DMS79 (cell line): Measurements from ENCODE around the gene INAVA.
"Not testable (repeated sequence)": the region's sequence is repeated elsewhere in the genome, so short reads cannot be mapped to it uniquely, and the experiment has no call there.

Experiments
- DNase-seq: peaks from one replicate; lab custom pipeline; 2025; lab: John Stamatoyannopoulos, UW

The INAVA gene

DNA sequence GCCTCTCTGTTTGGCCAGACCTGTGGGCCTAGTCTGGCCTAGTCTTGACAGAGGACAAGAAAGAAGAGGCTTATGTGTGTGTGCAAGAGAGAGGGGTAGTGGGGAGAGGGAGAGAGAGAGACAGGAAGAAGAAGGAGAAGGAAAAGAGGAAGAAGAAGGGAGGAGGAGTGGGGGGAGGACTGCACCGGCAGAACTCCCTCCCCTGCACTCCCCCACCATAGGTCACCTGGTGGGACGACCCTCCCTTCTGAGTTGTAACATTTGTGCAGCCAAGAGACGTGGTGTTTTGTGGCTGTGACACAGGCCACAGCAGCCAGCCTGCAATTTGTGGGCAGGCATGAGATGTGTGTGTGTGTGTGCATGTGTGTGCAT lies 4.3 kb downstream of the INAVA start:
- no peak for DNase-seq

GRCh38 chr1:200899451-200899915 lies 4.8 kb downstream of the INAVA start:
- DNase-seq = no peak

- no peak for DNase-seq
Measured at GRCh38 chr1:200899954-200900867, 5.5 kb downstream of the INAVA start.

GRCh38 chr1:200900877-200901276 lies 6.2 kb downstream of the INAVA start:
- DNase-seq = no peak

GRCh38 chr1:200901350-200901749 lies 6.7 kb downstream of the INAVA start:
- DNase-seq = no peak

DNA sequence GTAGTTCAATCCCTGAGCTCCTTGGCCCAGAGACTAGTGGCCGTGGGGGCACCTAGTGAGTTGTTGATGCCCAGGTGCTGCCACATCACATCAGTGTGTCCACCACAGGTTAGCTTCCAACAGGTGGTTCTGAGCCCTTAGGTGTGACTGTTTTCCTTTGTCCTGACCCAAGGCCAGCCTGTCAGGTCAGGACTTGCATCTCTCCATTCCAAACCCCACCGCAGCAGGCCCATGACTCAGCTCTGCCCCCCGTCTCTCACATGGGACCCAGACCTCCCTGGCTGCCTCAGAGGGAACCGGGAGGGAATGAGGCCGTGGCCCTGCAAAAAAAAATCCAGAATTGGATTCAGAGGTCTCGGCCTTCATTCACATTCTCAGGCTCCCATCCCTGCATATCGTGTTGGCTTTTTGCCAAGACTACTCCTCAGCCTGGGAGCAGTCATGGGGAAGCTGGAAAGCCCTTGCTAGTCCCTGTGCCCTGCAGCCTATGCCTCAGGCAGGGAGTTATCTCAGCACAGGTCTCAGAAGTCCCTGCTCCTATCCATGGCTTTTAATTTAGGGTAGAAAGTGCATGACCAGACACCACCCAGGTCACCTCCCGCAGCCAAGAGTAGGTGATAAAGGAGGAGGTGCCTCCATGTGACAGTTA lies 7.2 kb downstream of the INAVA start:
- DNase-seq = no peak

- no peak for DNase-seq
Measured at GRCh38 chr1:200903793-200904192, 9.1 kb downstream of the INAVA start.

GRCh38 chr1:200904772-200905171 lies 10.1 kb downstream of the INAVA start:
- no peak for DNase-seq

DNA sequence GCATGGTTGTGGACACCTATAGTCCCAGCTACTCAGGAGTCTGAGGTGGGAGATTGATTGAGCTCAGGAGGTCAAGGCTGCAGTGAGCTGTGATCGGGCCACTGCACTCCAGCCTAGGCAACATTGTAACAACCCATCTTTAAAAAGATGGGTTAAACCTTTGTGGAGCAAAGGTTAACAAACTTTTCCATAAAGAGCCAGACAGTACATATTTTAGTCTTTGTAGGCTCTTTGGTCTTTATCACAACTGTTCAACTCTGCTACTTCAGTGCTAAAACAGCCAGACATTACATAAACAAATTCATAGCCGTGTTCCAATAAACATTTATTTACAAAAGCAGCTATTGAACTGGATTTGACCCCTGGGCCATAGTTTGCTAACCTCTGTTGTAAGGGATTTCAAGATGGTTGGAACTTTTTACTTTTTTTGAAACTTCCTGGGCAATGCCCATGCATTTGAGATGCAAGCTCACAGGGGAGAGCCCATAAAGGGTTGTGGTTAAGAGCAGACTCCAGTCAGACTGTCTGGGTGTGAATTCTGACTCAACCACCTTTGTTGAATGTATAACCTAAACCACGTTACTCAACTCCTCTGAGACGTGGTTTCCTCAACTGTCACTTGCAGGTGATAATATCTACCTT lies 10.8 kb downstream of the INAVA start:
- DNase-seq = no peak

DNA sequence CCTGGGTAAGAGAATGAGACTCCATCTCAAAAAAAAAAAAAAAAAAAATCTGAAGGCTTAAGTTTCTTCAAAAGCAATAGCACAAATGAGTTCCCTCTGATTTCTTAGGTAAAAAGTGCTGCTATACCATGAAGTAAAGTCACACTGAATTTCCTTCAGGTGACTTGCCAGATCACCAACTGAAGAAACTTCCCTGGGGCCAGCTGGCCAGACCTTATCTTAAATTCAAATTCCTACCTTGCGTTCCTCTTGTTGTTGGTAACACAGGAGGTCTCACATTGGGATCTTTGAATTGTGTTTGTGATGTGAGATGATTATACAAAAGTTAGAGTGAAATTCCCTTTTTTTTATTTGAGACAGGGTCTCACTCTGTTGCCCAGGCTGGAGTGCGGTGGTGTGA lies 11.8 kb downstream of the INAVA start:
- no peak for DNase-seq

GRCh38 chr1:200907611-200908097 lies 13.0 kb downstream of the INAVA start:
- DNase-seq = no peak

GRCh38 chr1:200908191-200908868 lies 13.6 kb downstream of the INAVA start:
- DNase-seq = no peak

DNA sequence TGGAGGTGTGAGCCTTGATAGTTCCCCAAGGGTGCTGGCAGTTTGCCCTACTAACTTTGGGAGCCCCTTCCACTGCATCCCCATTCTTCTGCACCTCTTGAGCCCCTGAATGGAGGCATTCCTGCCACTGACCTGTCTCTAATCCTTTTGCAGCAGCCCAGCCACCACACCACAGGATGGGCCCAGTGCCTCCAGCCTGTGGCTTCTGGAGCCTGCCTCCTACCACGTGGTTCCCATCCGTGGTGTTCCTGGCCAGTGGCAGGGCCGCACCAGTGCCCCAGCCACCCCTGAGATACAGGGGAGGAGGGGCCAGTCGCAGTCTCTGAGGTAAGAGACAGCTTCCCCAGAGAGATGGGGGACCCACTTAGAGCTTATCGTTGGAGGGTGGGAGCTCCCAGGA lies 14.4 kb downstream of the INAVA start:
- no peak for DNase-seq

GRCh38 chr1:200909757-200910239 lies 15.1 kb downstream of the INAVA start:
- no peak for DNase-seq

- DNase-seq = no peak
Measured at GRCh38 chr1:200911361-200911760, 16.7 kb downstream of the INAVA start.

- DNase-seq = not testable (repeated sequence)
Measured at GRCh38 chr1:200911936-200912335, 17.2 kb downstream of the INAVA start.

GRCh38 chr1:200912737-200913407 lies 18.2 kb downstream of the INAVA start:
- DNase-seq = no peak

DNA sequence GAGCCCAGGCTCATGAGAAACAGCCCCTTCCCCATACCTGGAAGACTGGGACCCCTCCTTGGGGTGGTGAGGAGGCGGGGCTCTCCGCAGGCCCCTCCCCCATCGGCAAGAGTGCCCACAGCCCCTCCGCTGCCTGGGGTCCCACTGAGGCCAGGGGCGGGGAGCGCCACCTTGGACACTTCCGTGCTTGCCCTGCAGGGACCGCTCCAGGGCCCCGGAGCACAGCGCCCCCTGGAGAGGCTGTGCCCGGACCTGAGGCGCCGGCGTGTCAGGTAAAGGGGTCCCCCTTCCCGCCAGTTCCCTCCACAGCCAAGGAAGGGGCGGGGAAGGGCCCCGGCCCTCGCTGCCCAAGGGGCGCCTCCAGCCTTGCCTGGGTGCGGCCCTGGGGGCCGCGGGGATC lies 21.5 kb downstream of the INAVA start:
- DNase-seq = no peak

DNA sequence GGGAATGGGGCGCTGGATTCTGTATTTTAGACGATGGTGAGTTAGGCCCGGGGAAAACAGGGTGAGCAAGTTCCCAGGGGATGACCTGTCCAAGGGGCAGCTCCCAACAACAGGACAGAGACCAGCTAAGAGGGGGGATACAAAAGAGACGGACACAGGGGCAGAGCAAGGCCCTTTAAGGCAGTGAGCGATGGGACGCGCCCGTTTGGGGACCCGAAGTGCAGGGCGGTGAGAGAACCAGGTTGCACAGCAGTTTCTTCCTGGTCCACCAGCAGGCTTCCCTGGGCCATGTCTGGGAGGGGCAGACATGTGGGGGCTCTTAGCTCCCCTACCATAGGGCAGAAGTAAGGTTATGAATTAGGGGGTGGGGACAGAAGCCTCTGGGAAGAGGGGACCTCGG lies 22.0 kb downstream of the INAVA start:
- no peak for DNase-seq

- no peak for DNase-seq
Measured at GRCh38 chr1:200917291-200917817, 22.7 kb downstream of the INAVA start.

DNA sequence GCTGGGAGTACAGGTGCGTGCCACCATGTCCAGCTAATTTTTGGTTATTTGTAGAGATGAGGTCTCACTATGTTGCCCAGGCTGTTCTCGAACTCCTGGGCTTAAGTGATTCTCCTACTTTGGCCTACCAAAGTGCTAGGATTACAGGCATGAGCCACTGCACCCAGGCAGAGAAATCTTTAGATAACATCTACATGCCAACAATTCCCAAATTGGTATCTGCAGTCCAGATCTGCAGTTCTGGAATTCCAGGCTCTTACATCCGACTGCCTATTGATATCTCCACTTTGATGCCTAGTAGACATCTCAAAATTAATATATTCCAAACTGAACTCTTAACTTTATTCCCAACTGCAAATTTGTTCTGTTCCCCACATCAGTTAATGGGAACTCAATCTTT lies 23.3 kb downstream of the INAVA start:
- DNase-seq = no peak
